T1000 (cell line): ENCODE results near the gene SPEF1.

ENCODE experiments used
- DNase-seq: peaks from one replicate; lab custom pipeline; 2025; ENCODE audit warnings: mixed read lengths; lab: John Stamatoyannopoulos, UW

SPEF1 gene

DNA sequence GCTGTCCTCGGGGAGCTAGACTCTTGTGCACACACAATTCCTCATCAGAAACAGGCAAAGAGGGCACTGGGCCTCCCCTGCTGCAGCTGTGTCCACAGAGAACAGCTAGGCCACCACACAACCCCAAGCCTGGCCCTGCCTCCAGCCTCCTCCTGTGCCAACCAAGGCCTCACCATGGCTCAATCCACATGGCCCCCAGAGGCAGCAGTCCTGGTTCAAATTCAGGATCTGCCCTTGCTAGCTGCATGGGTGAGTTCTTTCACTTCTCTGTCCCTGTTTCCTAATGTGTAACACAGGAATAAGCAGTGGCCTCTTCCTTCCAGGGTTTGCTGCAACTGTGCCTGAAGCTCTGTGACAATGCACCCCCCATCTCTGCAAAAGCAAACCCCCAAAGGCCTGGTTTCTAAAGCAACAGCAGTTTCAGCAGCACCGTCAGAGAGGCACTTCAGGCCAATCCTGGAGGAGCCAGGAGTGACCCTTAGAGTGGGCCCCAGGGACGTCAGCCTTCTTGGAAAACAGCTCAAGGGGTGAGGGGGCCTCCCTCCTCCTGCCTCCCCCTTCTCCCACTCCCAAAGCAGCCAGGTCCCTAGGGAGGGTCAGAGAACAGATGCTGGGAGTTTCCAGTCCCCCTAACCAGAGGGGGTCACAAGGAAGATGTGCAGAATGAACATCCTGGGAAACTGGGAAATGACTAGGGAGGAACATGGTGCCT is 15.9 kb downstream of the SPEF1 start:
- no peak for DNase-seq

GRCh38 chr20:3764659-3765058 is 16.6 kb downstream of the SPEF1 start:
- no peak for DNase-seq

- no peak for DNase-seq
Measured at GRCh38 chr20:3763671-3764601, 17.3 kb downstream of the SPEF1 start.

DNA sequence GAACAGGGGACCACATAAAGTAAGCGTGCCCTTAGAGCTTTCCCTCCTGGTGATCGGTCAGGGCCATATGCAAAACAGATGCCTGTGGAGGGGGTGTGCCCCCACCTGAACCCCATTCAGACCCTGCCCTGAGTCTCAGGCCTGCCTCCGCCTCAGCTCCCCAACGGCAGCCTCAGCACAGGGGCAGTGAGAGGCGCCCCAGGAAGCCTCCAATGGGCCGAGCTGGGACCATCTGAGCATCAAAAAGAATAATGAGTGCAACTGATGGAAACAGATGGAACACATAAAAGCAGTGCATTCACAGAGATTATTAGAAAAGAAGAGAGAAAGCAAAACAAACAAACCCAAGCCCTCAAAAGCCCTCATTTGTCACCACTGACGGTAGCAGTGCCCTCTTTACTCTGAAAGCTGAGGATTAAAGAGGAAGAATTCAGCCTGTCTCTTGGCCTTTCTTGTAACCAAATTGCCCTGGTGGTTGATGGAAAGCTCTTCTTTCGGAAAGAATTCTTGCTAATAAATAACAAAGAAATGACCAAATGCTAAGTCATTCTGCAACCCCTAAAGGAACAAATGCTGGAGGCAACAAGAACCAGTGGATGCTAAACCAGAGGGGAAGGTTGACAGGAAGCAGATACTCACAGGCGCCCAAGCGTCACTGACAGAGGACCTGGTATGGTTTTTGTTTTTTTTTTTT is 20.4 kb downstream of the SPEF1 start:
- DNase-seq: no peak

- no peak for DNase-seq
Measured at GRCh38 chr20:3759884-3760283, 21.4 kb downstream of the SPEF1 start.

DNA sequence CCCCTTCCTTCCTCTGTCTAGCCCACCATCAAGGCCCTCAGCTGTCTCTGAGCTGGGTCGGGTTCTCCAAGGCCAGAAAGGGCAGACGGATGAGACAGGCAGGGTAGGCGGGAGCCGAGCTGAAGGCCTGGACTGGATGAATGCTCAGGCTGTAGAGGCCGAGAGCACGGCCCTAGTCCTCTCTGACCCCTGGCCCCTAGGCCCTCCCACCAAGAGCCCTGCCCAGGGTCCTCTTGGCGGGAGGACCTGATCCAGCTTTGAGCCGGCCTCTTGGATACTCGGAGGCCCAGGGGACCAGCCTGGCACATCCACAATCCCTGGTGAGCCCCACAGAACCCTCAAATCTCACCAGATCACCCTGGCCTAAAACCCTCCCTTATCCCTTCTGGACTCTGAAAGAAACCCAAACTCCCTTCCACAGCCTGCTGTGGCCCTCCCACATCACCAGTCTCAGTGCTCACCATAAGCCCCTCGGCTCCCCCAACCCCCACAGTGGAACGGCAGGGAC is 21.9 kb downstream of the SPEF1 start:
- no peak for DNase-seq

GRCh38 chr20:3758566-3758965 is 22.7 kb downstream of the SPEF1 start:
- no peak for DNase-seq

- no peak for DNase-seq
Measured at GRCh38 chr20:3757268-3757667, 24.0 kb downstream of the SPEF1 start.

DNA sequence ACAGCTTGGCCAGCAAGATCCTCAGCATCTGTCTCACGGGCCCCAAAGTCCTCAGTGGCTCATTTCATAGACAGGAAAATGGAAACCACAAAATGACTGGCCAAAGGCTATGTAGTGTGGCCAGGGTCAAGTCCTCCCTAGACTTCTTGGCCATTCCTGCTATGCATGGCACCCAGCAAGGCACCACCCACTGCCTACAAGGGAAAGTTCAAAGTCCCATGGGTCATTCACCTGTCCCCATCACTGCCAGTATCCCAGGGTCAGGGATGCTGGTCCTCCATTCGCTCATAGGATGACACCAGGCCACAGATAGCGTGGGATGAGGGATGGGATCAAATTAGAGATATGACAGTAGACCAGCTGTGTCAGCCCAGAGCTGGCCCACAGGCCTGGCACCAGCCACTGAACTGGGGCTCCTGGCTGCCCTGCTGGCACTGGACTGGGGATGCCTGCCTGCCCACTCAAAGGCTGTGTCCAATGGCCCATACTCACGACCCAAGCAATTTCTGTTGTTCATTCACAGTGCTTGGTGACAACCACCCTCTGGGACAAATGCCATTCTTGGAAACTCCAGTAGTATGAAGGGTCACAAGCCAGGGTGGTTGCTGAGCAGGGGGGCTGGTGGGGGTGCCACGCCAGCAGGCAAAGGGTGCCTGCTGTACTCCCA is 25.3 kb downstream of the SPEF1 start:
- DNase-seq: no peak

GRCh38 chr20:3755269-3755668 is 26.0 kb downstream of the SPEF1 start:
- no peak for DNase-seq

- no peak for DNase-seq
Measured at GRCh38 chr20:3754276-3754630, 27.0 kb downstream of the SPEF1 start.

- no peak for DNase-seq
Measured at GRCh38 chr20:3753501-3754275, 27.6 kb downstream of the SPEF1 start.

DNA sequence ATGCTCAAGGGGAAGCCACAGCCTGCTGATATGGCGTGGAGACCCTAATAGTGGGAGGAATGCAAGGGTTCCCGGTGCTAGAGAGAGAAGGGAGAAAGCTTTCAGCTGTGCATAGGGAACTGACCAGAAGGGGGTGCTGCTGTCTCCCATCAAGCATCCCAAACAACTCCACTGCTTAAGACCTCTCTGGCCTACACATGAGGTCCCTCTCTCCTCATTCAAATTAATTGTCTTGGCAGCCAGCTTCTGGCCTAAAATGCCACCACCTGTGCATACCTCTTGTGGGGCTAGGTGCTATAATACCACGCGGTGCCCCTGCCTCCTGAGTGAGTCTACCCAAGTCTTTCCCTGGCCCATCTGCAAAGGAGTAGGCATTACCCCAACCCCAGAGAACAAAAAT is 28.1 kb downstream of the SPEF1 start:
- no peak for DNase-seq

DNA sequence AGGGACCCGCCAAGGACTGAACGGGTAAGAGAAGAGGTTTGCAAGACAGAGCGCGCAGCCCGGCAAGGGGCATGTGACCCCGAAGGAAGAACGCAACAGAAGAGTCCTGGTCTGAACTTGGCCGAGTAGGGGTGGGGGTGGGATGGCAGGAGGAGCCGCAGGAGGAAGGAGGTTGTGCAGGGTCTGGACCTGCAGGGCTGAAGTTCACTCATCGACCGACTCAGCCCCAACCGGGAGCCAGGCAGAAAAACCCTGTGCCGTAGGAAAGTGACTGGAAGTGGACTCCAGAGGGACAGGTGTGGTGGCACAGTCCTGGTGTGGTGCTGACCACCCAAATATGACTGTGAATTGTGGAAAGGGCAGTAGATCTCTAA is 28.9 kb downstream of the SPEF1 start:
- DNase-seq: no peak

- no peak for DNase-seq
Measured at GRCh38 chr20:3751675-3752385, 29.4 kb downstream of the SPEF1 start.

- no peak for DNase-seq
Measured at GRCh38 chr20:3751305-3751674, 30.0 kb downstream of the SPEF1 start.

GRCh38 chr20:3749689-3750531 is 31.3 kb downstream of the SPEF1 start:
- DNase-seq: no peak

DNA sequence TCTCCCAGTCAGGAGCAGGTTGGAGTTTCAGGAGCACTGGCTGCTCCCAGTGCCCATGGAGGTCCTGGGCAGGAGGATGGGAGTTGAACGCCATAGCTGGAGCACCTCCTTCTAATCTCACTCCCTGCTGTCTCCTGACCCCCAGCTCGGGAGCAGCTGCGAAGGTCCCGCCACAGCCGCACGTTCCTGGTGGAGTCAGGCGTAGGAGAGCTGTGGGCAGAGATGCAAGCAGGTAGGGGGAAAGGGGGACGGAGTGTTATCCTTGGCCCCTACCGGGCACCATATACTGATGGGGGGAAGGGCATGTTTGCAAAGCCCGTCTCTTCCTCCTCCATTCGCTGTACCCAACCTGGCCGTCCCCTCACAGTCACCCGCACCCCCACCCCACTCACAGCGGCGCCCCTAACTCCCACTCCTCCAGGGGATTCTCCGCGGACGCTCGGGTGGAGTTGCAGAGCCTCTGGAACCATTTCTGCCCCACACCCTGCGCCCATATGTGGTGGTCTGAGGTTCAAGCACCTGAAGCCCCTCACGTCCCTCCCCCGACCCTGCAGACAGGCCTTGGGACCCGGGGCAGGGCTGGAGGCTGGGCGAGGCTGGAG is 32.1 kb downstream of the SPEF1 start:
- DNase-seq: no peak

DNA sequence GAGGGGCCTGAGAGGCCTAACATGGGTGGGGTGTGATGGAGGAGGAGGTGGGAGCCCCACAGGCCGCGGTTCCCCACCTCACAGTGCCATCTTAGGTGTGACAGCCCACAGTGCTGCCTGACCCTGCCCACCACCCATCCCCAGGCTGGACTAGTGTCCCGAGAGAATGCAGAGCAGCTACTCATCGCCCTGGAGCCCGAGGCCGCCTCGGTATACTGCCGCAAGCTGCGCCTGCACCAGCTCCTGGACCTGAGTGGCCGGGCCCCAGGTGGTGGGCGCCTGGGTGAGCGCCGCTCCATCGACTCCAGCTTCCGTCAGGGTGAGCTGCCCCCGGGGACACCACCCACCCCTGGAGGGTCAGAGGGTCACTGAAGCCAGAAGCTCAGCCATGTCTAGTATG is 33.2 kb downstream of the SPEF1 start:
- DNase-seq: no peak
